GM20000 (cell line): ENCODE results near the gene CAMKV.

Experiments used
- DNase-seq: peaks from one replicate; pipeline ENCODE4 v3.0.0; 2012; ENCODE audit warnings: low spot score
- CTCF ChIP-seq: IDR thresholded peaks from 2 replicates; pipeline ENCODE4 v1.5.1; 2012; ENCODE audit warnings: mild to moderate bottlenecking, control low read depth; ENCODE audit errors: extremely low read depth, missing control alignments

The CAMKV gene

DNA sequence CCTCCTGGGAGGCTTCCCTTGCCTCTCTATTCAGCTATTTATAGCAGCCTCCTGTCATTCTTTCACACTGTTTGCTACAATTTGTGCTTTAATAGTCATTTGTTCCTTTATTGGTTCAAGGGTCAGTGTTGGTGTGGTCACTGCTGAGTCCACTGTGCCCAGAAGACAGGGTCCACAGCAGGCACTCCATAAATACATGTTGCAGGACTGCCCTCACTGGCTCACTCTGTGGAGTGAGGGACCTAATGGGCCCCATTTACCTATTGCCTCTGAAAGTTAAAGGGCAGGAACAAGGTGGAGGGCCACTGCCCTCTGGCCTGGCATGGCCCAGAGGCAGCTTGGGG is 17.2 kb upstream of the CAMKV start:
- DNase-seq, result no peak
- TF ChIP-seq CTCF, result no peak

DNA sequence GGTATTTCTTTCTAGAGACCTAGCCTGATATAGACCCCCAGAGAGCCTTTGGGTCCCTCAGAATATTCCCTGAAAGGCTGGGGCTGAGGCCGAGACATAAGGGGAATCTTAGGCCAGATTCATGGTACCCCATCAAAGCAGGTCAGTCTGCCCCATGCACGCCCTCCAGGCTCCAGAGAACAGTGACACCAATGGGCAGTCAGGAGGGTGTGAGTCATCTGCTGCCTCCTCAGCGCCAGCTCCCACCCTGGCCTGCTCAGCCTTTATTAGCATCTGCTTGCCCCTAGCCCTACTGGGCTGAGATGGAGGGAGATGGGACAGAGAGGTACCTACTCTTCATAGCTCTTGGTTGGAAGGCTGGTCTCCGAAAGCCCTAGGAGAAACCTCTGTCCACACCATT is 14.3 kb upstream of the CAMKV start:
- TF ChIP-seq CTCF, result no peak
- DNase-seq, result no peak

DNA sequence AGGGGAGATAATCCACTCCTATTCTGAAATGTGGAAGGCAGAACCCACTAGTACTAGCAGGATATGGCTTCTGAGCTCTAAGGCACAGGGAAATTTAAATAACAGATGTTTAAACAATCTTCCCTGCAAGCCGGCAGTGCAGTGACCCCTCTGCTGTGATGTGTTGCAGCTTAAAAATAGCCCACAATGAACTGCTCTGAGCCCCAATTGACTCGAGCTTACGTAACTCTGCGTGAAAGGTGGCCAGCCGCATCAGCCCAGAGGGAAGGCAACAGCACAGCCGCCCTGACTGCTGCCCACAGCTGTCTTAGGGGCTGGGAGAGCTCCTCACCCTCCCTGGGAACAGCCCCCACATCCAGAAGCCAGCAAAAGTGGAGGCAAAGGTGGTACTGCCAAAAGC is 12.5 kb upstream of the CAMKV start:
- TF ChIP-seq CTCF, result no peak
- no peak for DNase-seq

DNA sequence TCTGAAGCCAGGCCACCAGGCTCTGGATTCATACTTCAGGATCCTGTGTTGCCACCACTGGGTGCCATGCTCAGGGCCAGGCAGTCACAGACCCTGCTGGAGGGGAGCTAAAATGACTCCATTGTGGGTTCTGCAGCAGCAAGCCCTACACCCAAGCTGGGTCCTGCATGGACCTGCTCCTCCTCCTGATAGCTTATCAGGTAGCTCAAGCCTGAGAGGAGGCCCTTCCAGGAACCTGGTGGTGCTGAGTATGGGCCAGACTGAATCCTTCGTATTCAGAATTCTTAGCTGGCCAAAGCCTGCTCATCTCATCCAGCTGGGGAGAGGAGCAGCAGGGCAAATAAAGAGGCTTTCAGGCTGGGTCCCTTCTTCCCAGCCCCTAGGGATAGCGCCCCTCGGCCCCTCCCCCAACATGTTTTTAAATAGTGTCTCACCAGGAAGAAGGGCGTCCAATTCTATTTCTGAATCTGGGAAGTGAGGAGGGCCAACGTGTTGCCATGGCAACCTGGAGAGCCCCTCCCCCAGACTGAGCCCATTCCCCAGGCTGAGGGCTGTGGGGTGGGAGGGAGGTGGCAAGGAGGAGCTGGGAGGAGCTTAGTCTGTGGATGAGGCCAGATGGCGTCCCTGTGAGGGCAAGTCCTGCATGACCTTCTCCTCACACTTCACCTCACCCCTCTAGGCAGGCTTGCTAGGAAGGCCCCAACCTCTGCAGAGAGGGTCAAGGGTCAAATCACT is 11.0 kb upstream of the CAMKV start:
- no peak for DNase-seq
- no peak for TF ChIP-seq CTCF

GRCh38 chr3:49879721-49880120 is 10.0 kb upstream of the CAMKV start:
- no peak for TF ChIP-seq CTCF

GRCh38 chr3:49878686-49879085 is 9.0 kb upstream of the CAMKV start:
- DNase-seq, result no peak

More at GRCh38 chr3:49879721-49880120, 10.0 kb upstream of the CAMKV start:
- no peak for DNase-seq

DNA sequence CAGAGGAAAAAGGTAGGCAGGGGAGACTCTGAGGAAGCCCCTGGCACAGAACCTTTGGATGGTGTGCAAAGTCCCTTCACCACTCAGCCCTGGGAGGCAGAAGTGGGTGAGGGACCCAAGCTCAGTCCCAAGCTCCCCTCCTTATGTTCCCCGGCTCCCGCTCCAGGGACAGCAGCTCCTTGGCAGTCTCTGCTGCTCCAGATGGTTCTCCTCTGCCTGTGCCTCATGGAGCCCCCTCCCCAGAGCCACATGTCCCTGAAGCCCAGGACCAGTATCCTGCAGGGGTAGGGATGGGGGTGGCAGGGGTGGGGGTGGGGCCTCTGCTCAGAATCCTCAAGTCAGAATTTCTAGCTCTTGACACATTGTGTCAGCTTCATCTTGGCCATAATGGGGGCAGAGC is 8.0 kb upstream of the CAMKV start:
- DNase-seq, result no peak
- TF ChIP-seq CTCF, result no peak

More at GRCh38 chr3:49878686-49879085, 9.0 kb upstream of the CAMKV start:
- no peak for TF ChIP-seq CTCF
